ENCODE results near the gene EIF4H.

EIF4H gene

DNA sequence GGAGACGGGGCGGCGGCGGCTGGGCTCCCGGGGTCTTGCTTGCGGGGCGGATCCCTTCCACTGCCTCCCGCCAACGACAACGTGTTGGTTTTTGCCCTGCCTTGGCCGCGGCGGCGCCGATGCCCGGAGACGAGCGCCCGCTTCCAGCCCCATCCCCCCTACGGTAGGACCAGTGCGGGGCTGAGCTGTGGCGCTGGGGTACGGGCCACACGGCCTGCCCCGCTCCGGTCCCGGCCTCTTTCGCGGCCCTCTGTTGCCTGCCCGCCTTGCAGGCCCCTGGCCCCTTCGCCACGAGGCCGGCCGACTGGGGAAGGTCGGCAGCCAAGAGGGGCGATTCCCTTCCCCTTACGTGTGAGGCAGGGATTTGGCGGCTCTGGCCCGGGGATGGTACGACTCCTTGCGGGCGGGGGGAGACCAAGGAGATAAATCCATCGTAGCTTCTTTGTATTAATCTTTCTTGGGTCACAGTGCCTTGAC lies 488 bp downstream of the EIF4H start:
- DNase-seq (ENCODE audit: low read depth), result no peak
- no peak for TF ChIP-seq CTCF (IDR thresholded peaks at IDR 0.05; ENCODE audit: control insufficient read depth, extremely low read depth, insufficient read depth)
- peak overlapping the region; percentile 94 for H3K4me3 ChIP-seq (ENCODE audit: low read depth, low read length)

GRCh38 chr7:74175340-74175739 lies 1.2 kb downstream of the EIF4H start:
- peak; percentile 56 for DNase-seq (ENCODE audit: low read depth)
- peak overlapping the region; percentile 94 for H3K4me3 ChIP-seq (ENCODE audit: low read depth, low read length)
- TF ChIP-seq CTCF (IDR thresholded peaks at IDR 0.05; ENCODE audit: control insufficient read depth, extremely low read depth, insufficient read depth), result no peak

- no peak for TF ChIP-seq CTCF (IDR thresholded peaks at IDR 0.05; ENCODE audit: control insufficient read depth, extremely low read depth, insufficient read depth)
- H3K4me3 ChIP-seq (ENCODE audit: low read depth, low read length), result peak overlapping the region; percentile 94; the same call in 1 of the 2 replicates
- no peak for DNase-seq (ENCODE audit: low read depth)
Observed at GRCh38 chr7:74176555-74176954, 2.4 kb downstream of the EIF4H start.

DNA sequence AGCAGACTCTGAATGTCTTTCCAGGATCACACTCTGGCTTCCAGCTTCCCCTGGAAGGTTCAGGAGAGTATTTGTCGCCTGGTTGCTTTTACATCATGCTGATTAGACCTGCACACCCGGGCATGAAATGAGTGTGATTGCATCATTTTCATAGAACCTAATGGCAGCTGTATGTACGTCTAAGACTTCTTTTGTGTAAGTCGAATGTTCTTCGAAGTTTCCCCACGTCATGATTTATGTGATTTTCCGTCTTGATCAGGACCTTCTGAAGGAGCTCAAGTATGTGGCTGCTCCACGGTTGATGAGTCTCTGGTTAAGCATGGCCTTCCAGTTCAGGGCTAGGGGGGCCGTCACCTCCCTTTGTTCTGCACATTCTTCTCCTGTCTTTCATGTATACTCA lies 4.5 kb downstream of the EIF4H start:
- no peak overlapping the region for H3K4me3 ChIP-seq (ENCODE audit: low read depth, low read length)
- TF ChIP-seq CTCF (IDR thresholded peaks at IDR 0.05; ENCODE audit: control insufficient read depth, extremely low read depth, insufficient read depth), result no peak
- DNase-seq (ENCODE audit: low read depth), result no peak

DNA sequence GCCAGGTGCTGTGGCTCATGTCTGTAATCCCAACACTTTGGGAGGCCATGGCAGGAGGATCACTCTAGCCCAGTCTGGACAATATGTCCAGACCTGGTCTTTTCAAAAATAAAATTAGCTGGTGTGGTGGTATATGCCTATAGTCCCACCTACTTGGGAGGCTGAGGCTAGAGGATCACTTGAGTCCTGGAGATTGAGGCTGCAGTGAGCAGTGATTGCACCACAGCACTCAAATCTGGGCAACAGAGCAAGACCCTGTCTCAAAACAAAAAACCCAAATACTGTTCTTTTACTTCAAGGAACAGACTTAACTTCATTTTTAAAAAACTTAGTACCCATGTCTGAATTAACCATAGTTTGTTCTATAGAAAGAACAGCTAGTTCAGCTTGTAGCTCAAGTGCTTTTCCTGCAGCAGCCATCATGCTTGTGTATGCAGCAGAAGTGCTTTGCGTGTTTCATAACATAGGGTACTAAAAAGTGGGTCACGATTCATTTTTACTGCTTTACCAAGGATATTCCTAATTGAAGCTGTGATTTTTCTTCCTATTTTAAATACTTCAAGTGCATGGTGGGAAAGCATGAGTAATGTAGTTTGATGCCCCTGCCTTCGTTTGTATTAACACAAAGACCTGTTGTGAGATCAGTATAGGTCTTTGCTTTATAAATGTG lies 5.9 kb downstream of the EIF4H start:
- TF ChIP-seq CTCF (IDR thresholded peaks at IDR 0.05; ENCODE audit: control insufficient read depth, extremely low read depth, insufficient read depth), result no peak
- H3K4me3 ChIP-seq (ENCODE audit: low read depth, low read length), result no peak overlapping the region
- no peak for DNase-seq (ENCODE audit: low read depth)

- TF ChIP-seq CTCF (IDR thresholded peaks at IDR 0.05; ENCODE audit: control insufficient read depth, extremely low read depth, insufficient read depth), result no peak
- no peak for DNase-seq (ENCODE audit: low read depth)
- no peak overlapping the region for H3K4me3 ChIP-seq (ENCODE audit: low read depth, low read length)
Observed at GRCh38 chr7:74180866-74181265, 6.7 kb downstream of the EIF4H start.

GRCh38 chr7:74181821-74182220 lies 7.7 kb downstream of the EIF4H start:
- no peak for TF ChIP-seq CTCF (IDR thresholded peaks at IDR 0.05; ENCODE audit: control insufficient read depth, extremely low read depth, insufficient read depth)

More at GRCh38 chr7:74181821-74182220, 7.7 kb downstream of the EIF4H start:
- no peak for DNase-seq (ENCODE audit: low read depth)
- H3K4me3 ChIP-seq (ENCODE audit: low read depth, low read length), result no peak overlapping the region
